HG03060 (cell line): ENCODE data around the gene FAM216B.

Experiments
- ATAC-seq: cut with Tn5 transposase; IDR thresholded peaks from one replicate; pipeline ENCODE4 v1.9.1; 2021; ENCODE audit warnings: low read depth, moderate number of reproducible peaks; ENCODE audit not compliant: unreplicated experiment

The FAM216B gene

DNA sequence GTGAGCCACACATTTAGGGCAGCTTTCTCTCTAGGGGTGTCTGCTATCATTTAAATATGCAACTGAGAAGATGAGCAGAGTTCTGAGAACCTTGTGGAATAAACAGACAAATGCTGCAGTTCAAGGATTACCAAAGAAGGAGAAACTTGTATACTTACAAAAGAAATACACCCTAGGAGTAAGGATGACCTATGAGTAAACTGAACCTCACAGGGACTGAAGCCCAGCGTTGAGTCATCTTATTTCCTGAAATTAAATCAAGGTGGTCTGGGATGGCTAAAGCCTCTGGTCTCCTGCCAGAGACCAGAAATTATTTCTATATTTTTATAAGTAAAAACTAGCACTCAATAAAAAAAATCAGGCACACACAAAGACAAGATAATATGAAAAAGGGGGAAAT is 40.1 kb downstream of the FAM216B start:
- ATAC-seq = no peak

DNA sequence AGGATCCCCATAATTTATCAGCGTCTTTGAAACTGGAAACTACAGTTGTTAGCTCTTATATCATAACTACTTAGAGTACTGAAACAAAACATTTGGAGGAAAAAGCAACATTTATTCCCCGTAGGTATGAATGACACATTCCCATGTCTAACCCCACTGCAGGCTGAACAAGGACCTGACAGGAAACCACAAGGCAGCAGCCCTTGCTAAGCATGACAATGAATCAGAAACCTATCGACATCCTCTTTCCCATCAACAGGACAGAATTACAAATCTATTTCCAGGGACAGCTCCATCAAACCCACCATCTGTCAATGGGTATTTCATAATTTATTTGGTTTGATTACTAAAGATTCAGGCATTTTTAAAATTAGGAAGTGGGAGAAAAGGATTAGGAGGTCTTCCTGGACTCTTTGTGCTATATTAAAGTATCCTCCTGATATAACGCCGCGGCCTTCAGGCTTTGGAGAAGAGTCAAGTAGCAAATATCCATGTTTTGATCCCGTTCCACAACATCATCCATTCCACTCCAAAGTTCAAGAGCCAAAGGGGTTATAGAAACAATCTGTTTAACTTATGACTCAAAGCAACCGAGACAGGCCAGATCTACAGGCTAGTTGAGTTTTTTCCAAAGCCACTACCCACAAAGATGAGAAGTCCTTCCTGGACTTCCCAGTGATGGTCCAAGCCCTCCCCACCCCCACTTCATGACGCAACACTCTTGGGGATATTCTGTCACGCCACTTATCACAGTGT is 51.1 kb downstream of the FAM216B start:
- ATAC-seq = no peak

DNA sequence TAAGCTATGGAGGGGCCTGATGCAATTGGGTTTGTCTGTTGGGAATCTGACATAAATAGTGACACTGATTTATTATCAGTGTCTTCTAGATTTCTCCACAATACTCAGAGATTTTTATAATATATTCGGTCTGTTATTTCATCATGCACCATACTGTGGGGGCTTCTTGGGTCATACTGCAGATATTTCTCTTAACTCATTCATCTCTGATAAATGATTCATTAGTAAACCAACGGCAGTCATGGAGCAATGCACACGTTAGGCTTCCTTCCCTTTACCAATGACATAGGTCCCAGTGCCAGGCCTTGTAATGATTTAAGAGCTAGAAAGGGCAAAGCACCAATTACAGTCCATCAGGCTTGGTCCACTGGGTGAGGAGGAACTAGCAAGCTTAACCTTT is 53.6 kb downstream of the FAM216B start:
- ATAC-seq = no peak

DNA sequence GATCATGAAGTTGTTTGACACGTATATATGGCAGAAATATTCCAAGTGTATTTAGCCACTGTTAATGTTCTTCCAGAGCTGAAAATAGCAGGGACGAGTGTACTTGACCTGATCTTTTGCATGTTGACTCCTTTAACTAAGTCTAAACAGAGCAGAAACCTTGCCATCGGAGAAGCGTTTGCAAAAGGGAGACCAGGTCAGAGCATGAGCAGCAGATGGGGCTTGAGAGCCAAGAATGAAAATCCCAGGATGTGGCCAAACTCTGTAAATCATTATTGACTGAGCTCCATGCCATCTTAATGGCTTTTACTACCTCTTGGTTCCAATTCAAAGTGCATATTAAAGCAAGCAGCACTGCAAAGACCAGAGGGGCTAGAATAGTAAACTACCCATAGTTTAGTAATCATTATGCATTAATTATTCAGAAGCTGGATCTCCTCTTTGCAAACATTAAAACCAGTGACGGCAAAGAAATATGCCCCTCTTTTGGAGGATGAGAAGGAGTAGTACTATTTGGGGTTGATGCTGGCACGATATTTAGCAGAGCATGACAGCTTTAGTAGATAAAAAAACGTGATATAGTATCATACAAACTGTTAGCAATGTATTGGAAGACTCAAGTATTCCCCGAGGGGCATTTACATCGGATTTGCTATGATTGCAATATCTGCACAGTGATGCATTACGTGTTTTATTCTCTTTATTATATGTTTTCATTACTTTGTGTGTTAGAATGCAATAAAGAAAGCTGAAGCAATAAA is 55.7 kb downstream of the FAM216B start:
- no peak for ATAC-seq
